K562 (cell line): ENCODE results near the gene NPM3. TPM values are rescaled to one million over a fixed set of nuclear protein-coding genes. Genes with fewer than 3 reads are reported as not detected.
A peak's percentile ranks its signal among the peaks of the same experiment; 100 is the strongest.

Experiments used
- BMI1 ChIP-seq: fragments of 150-350 bp; IDR thresholded peaks from 2 replicates; pipeline ENCODE4 v1.6.1; 2014; ENCODE audit warnings: low read length
- CXXC5 ChIP-seq: fragments of 250-450 bp; sonication (Bioruptor Pico); IDR thresholded peaks from 2 replicates; pipeline ENCODE4 v1.8.0; 2022; ENCODE audit warnings: inconsistent platforms, mild to moderate bottlenecking, moderate library complexity
- E2F3 ChIP-seq: fragments of 250-450 bp; sonication (Bioruptor Pico); IDR thresholded peaks from 2 replicates; pipeline ENCODE4 v1.4.0; 2020; ENCODE audit warnings: mild to moderate bottlenecking
- HIVEP1 ChIP-seq: fragments of 250-450 bp; sonication (Bioruptor Pico); IDR thresholded peaks from 2 replicates; pipeline ENCODE4 v1.4.0; 2020; ENCODE audit warnings: mild to moderate bottlenecking
- NCOA2 ChIP-seq, 2 experiments: fragments of 450-650 bp; IDR thresholded peaks; 2 replicates each; pipeline ENCODE4 v1.6.1; 2018; ENCODE audit warnings: mild to moderate bottlenecking in 2 of 2, moderate library complexity in 1 of 2; ENCODE audit not compliant: partially characterized antibody in 2 of 2
- TFAM ChIP-seq: fragments of 250-450 bp; sonication (Bioruptor Pico); conservative IDR thresholded peaks from 2 replicates; pipeline ENCODE4 v1.5.0; 2021; ENCODE audit warnings: mild to moderate bottlenecking, moderate library complexity
- ZKSCAN8 ChIP-seq: fragments of 200-800 bp; sonication (Bioruptor generic); IDR thresholded peaks from 2 replicates; pipeline ENCODE4 v1.6.1; 2016; ENCODE audit warnings: missing genetic modification characterization, missing compliant biosample characterization
- ZNF436 ChIP-seq: fragments of 250-450, 450-650 bp; sonication (Bioruptor Pico); formaldehyde crosslinking; IDR thresholded peaks from 2 replicates; pipeline ENCODE4 v1.7.0; 2020; ENCODE audit warnings: mild to moderate bottlenecking
- polyA plus RNA-seq, 8 experiments: library from polyadenylated mRNA; depleted of rRNA in 4 of 8; stranded (reverse) in 5 of 8; unstranded in 3 of 8; fragments of >200 nt; fragmentation: Nextera tagmentation in 2 of 8; fragmentation: Illumina TruSeq in 1 of 8; extraction: Ambion mirVana in 2 of 8; extraction: Trizol in 1 of 8; gene quantifications; 2 replicates each; pipeline versions ENCODE4 v1.2.1 to v1.2.3, GENCODE V29; 2011 to 2014; ENCODE audit warnings: inconsistent platforms in 1 of 8, missing spikeins in 1 of 8
- total RNA-seq, 7 experiments: library from RNA; depleted of rRNA in 6 of 7; stranded (reverse); fragments of >200 nt in 6 of 7; fragmentation: Illumina TruSeq in 2 of 7; extraction: Trizol in 2 of 7; gene quantifications; 2 replicates each; pipeline versions ENCODE4 v1.2.1 to v1.2.3, GENCODE V29; 2011 to 2021; ENCODE audit warnings: low replicate concordance in 1 of 7
- TF ChIP-seq, protein P1 (sequence below): fragments of 200-600 bp; sonication (generic); IDR thresholded peaks from one replicate; pipeline ENCODE4 v1.6.1; 2012; ENCODE audit warnings: mild to moderate bottlenecking, low read depth, low read length, inconsistent platforms
- TF ChIP-seq, protein P2 (sequence below), 3 experiments: fragments of 200-800 bp in 1 of 3; fragments of 250-450 bp in 1 of 3; fragments of 450-650 bp in 1 of 3; sonication (Bioruptor Pico) in 1 of 3; sonication (Bioruptor generic) in 1 of 3; formaldehyde crosslinking in 1 of 3; IDR thresholded peaks; 2 replicates each; pipeline versions ENCODE4 v1.6.1 to v1.8.0; 2016 to 2022; ENCODE audit warnings: mild to moderate bottlenecking in 2 of 3, missing genetic modification characterization in 2 of 3, missing compliant biosample characterization in 1 of 3, moderate library complexity in 1 of 3
- TF ChIP-seq, protein P3 (sequence below): fragments of 450-650 bp; IDR thresholded peaks from 2 replicates; pipeline ENCODE4 v1.6.1; 2016; ENCODE audit warnings: mild to moderate bottlenecking

Gene NPM3
- total and polyA plus RNA-seq, 9 of the 15 experiments (the other 6 are each of a cell fraction or from before 2014, with no cell fraction given), result 15.2 to 239 (median 114) TPM

DNA sequence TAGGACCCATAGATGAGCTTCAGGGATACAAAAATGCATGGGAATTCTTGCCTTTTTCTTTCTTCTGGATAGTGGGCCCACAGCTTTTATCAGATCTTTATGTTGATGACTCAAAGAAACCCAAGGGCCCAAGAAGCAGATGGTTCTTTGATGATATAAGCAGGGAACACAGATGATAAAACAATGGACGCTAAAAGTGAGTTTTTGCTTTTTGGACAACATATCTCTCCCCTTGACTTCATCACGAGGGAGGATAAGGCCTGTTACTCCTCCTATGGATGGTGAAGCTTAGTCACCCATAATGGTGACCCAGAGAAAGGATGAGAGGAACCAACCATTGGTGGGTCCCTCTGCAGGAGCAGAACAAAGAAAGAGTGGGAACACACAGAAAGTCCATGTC is 41.5 kb upstream of the NPM3 start (continued):
- TF ChIP-seq, protein P1, sequence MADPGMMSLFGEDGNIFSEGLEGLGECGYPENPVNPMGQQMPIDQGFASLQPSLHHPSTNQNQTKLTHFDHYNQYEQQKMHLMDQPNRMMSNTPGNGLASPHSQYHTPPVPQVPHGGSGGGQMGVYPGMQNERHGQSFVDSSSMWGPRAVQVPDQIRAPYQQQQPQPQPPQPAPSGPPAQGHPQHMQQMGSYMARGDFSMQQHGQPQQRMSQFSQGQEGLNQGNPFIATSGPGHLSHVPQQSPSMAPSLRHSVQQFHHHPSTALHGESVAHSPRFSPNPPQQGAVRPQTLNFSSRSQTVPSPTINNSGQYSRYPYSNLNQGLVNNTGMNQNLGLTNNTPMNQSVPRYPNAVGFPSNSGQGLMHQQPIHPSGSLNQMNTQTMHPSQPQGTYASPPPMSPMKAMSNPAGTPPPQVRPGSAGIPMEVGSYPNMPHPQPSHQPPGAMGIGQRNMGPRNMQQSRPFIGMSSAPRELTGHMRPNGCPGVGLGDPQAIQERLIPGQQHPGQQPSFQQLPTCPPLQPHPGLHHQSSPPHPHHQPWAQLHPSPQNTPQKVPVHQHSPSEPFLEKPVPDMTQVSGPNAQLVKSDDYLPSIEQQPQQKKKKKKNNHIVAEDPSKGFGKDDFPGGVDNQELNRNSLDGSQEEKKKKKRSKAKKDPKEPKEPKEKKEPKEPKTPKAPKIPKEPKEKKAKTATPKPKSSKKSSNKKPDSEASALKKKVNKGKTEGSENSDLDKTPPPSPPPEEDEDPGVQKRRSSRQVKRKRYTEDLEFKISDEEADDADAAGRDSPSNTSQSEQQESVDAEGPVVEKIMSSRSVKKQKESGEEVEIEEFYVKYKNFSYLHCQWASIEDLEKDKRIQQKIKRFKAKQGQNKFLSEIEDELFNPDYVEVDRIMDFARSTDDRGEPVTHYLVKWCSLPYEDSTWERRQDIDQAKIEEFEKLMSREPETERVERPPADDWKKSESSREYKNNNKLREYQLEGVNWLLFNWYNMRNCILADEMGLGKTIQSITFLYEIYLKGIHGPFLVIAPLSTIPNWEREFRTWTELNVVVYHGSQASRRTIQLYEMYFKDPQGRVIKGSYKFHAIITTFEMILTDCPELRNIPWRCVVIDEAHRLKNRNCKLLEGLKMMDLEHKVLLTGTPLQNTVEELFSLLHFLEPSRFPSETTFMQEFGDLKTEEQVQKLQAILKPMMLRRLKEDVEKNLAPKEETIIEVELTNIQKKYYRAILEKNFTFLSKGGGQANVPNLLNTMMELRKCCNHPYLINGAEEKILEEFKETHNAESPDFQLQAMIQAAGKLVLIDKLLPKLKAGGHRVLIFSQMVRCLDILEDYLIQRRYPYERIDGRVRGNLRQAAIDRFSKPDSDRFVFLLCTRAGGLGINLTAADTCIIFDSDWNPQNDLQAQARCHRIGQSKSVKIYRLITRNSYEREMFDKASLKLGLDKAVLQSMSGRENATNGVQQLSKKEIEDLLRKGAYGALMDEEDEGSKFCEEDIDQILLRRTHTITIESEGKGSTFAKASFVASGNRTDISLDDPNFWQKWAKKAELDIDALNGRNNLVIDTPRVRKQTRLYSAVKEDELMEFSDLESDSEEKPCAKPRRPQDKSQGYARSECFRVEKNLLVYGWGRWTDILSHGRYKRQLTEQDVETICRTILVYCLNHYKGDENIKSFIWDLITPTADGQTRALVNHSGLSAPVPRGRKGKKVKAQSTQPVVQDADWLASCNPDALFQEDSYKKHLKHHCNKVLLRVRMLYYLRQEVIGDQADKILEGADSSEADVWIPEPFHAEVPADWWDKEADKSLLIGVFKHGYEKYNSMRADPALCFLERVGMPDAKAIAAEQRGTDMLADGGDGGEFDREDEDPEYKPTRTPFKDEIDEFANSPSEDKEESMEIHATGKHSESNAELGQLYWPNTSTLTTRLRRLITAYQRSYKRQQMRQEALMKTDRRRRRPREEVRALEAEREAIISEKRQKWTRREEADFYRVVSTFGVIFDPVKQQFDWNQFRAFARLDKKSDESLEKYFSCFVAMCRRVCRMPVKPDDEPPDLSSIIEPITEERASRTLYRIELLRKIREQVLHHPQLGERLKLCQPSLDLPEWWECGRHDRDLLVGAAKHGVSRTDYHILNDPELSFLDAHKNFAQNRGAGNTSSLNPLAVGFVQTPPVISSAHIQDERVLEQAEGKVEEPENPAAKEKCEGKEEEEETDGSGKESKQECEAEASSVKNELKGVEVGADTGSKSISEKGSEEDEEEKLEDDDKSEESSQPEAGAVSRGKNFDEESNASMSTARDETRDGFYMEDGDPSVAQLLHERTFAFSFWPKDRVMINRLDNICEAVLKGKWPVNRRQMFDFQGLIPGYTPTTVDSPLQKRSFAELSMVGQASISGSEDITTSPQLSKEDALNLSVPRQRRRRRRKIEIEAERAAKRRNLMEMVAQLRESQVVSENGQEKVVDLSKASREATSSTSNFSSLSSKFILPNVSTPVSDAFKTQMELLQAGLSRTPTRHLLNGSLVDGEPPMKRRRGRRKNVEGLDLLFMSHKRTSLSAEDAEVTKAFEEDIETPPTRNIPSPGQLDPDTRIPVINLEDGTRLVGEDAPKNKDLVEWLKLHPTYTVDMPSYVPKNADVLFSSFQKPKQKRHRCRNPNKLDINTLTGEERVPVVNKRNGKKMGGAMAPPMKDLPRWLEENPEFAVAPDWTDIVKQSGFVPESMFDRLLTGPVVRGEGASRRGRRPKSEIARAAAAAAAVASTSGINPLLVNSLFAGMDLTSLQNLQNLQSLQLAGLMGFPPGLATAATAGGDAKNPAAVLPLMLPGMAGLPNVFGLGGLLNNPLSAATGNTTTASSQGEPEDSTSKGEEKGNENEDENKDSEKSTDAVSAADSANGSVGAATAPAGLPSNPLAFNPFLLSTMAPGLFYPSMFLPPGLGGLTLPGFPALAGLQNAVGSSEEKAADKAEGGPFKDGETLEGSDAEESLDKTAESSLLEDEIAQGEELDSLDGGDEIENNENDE, result no peak
- TF ChIP-seq, protein P2, sequence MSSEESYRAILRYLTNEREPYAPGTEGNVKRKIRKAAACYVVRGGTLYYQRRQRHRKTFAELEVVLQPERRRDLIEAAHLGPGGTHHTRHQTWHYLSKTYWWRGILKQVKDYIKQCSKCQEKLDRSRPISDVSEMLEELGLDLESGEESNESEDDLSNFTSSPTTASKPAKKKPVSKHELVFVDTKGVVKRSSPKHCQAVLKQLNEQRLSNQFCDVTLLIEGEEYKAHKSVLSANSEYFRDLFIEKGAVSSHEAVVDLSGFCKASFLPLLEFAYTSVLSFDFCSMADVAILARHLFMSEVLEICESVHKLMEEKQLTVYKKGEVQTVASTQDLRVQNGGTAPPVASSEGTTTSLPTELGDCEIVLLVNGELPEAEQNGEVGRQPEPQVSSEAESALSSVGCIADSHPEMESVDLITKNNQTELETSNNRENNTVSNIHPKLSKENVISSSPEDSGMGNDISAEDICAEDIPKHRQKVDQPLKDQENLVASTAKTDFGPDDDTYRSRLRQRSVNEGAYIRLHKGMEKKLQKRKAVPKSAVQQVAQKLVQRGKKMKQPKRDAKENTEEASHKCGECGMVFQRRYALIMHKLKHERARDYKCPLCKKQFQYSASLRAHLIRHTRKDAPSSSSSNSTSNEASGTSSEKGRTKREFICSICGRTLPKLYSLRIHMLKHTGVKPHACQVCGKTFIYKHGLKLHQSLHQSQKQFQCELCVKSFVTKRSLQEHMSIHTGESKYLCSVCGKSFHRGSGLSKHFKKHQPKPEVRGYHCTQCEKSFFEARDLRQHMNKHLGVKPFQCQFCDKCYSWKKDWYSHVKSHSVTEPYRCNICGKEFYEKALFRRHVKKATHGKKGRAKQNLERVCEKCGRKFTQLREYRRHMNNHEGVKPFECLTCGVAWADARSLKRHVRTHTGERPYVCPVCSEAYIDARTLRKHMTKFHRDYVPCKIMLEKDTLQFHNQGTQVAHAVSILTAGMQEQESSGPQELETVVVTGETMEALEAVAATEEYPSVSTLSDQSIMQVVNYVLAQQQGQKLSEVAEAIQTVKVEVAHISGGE (CRISPR knock-in tag; IDR thresholded peaks at IDR 0.05), result peak in 1 of 3 experiments; percentile 78; a peak in 2 of 6 replicates
- TF ChIP-seq NCOA2 (IDR thresholded peaks at IDR 0.05; ENCODE audit: partially characterized antibody in 2 of 2) (no peak), HIVEP1 (CRISPR knock-in tag) (no peak), TFAM (CRISPR knock-in tag) (no peak), E2F3 (CRISPR knock-in tag) (no peak), ZKSCAN8 (CRISPR knock-in tag) (no peak), ZNF436 (no peak), BMI1 (no peak), CXXC5 (CRISPR knock-in tag) (no peak)
- TF ChIP-seq, protein P3, sequence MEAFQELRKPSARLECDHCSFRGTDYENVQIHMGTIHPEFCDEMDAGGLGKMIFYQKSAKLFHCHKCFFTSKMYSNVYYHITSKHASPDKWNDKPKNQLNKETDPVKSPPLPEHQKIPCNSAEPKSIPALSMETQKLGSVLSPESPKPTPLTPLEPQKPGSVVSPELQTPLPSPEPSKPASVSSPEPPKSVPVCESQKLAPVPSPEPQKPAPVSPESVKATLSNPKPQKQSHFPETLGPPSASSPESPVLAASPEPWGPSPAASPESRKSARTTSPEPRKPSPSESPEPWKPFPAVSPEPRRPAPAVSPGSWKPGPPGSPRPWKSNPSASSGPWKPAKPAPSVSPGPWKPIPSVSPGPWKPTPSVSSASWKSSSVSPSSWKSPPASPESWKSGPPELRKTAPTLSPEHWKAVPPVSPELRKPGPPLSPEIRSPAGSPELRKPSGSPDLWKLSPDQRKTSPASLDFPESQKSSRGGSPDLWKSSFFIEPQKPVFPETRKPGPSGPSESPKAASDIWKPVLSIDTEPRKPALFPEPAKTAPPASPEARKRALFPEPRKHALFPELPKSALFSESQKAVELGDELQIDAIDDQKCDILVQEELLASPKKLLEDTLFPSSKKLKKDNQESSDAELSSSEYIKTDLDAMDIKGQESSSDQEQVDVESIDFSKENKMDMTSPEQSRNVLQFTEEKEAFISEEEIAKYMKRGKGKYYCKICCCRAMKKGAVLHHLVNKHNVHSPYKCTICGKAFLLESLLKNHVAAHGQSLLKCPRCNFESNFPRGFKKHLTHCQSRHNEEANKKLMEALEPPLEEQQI, result no peak
